Astrocyte (in vitro differentiated cells and primary cell): ENCODE results near the gene RTN3. TPM values are rescaled to one million over a fixed set of nuclear protein-coding genes. Genes with fewer than 3 reads are reported as not detected.

ENCODE experiments used
- DNase-seq: peaks from one replicate; pipeline ENCODE4 v3.0.0-alpha.2; 2010; ENCODE audit warnings: low read depth
- FAIRE-seq: peaks from 2 replicates; lab custom pipeline; 2011; peaks lifted over from hg19 to GRCh38; lab: Jason Lieb, UNC
- H2AFZ ChIP-seq: 2 replicates; pipeline ENCODE4 v1.6.0; 2012; ENCODE audit warnings: low read depth, low read length, inconsistent platforms
- H3K27ac ChIP-seq: 2 replicates; pipeline ENCODE4 v1.5.1; 2011; ENCODE audit warnings: low read depth, low read length, inconsistent platforms
- H3K27me3 ChIP-seq: 2 replicates; pipeline ENCODE4 v1.6.0; 2011; ENCODE audit warnings: low read length, inconsistent platforms; ENCODE audit not compliant: insufficient read depth
- H3K36me3 ChIP-seq: 2 replicates; pipeline ENCODE4 v1.5.1; 2011; ENCODE audit warnings: low read length, inconsistent platforms; ENCODE audit not compliant: insufficient read depth
- H3K4me1 ChIP-seq: 2 replicates; pipeline ENCODE4 v1.5.1; 2011; ENCODE audit warnings: low read length, inconsistent platforms; ENCODE audit not compliant: insufficient read depth
- H3K4me2 ChIP-seq: 2 replicates; pipeline ENCODE4 v1.6.0; 2012; ENCODE audit warnings: low read length, inconsistent platforms
- H3K4me3 ChIP-seq: 2 replicates; pipeline ENCODE4 v1.5.1; 2011; ENCODE audit warnings: low read depth, mild to moderate bottlenecking, low read length, inconsistent platforms; ENCODE audit not compliant: insufficient read depth
- H3K79me2 ChIP-seq: 2 replicates; pipeline ENCODE4 v1.6.0; 2012; ENCODE audit warnings: mild to moderate bottlenecking, low read length, inconsistent platforms; ENCODE audit not compliant: insufficient read depth
- H3K9ac ChIP-seq: 2 replicates; pipeline ENCODE4 v1.6.0; 2012; ENCODE audit warnings: mild to moderate bottlenecking, low read length, inconsistent platforms
- H3K9me3 ChIP-seq: 2 replicates; pipeline ENCODE4 v1.5.1; 2012; ENCODE audit warnings: low read depth, mild to moderate bottlenecking, low read length, inconsistent platforms; ENCODE audit not compliant: insufficient read depth
- H4K20me1 ChIP-seq: 2 replicates; pipeline ENCODE4 v1.6.0; 2012; ENCODE audit warnings: low read length, inconsistent platforms; ENCODE audit not compliant: insufficient read depth
- H3K27ac Mint-ChIP-seq: one replicate; pipeline ENCODE4 v1.8.0; 2021; ENCODE audit warnings: mild to moderate bottlenecking, mixed read lengths; ENCODE audit not compliant: unreplicated experiment
- H3K27me3 Mint-ChIP-seq: one replicate; pipeline ENCODE4 v1.8.0; 2021; ENCODE audit warnings: low read depth, mixed read lengths; ENCODE audit not compliant: unreplicated experiment
- H3K36me3 Mint-ChIP-seq: one replicate; pipeline ENCODE4 v1.8.0; 2021; ENCODE audit warnings: low read depth, mixed read lengths; ENCODE audit not compliant: unreplicated experiment
- H3K4me1 Mint-ChIP-seq: one replicate; pipeline ENCODE4 v1.8.0; 2021; ENCODE audit warnings: low read depth, mixed read lengths; ENCODE audit not compliant: unreplicated experiment
- H3K4me3 Mint-ChIP-seq: one replicate; pipeline ENCODE4 v1.8.0; 2021; ENCODE audit warnings: mild to moderate bottlenecking, moderate library complexity, mixed read lengths; ENCODE audit not compliant: unreplicated experiment
- H3K9me3 Mint-ChIP-seq: one replicate; pipeline ENCODE4 v1.8.0; 2021; ENCODE audit warnings: mild to moderate bottlenecking, mixed read lengths; ENCODE audit not compliant: unreplicated experiment
- EZH2 ChIP-seq: IDR thresholded peaks from 2 replicates; pipeline ENCODE4 v1.6.1; 2012; ENCODE audit warnings: mild to moderate bottlenecking, low read length, inconsistent platforms; ENCODE audit not compliant: insufficient read depth
- total RNA-seq: library from RNA; stranded (reverse); gene quantifications from 2 replicates; pipeline ENCODE4 v1.2.1, GENCODE V29; 2021
- TF ChIP-seq, protein P1 (sequence below): IDR thresholded peaks from 2 replicates; pipeline ENCODE4 v1.5.1; 2011; ENCODE audit warnings: low read depth, mild to moderate bottlenecking, inconsistent platforms, low read length, moderate library complexity; ENCODE audit not compliant: insufficient read depth

RTN3 gene
- total RNA-seq, 1 donor from 2014 or later, result 99.5 TPM

DNA sequence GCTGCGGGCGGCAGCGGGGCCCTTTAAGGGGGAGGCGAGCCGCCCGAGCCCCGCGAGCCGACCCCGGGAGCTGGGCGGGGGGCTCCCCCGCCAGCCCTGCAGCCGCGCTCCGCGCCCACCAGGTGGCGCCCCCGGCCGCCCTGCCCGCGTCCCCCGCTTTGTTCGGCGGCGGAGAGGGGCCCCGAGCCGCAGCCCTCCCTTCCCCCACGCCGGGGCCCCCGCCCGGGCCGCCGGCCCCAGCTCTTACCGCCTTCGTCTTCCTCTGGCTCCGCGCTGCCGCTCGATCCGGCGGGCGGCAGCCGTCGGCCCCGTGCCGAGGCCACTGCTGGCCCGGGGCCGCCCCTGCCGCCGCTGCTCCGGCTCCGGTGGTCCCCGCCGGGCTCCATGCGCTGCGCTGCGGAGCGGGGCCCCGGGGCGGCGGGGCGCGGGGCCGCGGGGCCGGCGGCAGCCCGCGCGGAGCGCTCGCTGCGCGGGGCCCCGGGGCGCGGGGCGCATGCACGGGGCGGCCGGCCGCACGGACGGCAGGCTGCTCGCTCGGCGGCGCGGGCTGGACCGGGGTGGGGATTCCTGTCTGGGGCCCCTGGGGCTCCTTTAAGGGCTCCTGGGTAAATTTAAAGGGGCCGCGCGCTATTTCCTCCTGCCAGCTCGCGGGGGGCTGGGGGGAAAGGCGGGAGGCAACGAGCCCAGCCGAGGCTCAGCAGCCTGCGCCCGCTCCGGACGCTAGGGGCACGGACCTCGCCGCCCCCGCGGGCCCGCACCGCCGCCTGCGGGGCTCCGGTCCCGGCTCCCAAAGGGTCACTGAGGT, 87.1 kb downstream of the RTN3 start, which contains the start of gene ZFTA:
Gene ZFTA, minus strand, starts transcription at position 539 of the 805 bp plus-strand sequence. Its CDS starts 153 bp downstream, at position 386.
- peak within 1 kb of the TSS; percentile 75 for H3K27ac Mint-ChIP-seq
- DNase-seq (no peak), FAIRE-seq (no peak)
- H3K27me3 Mint-ChIP-seq, result no peaks in the 10 kb centered on the region
- Histone ChIP-seq H3K9me3 (no peaks in the 10 kb centered on the region), H3K4me3 (peak within 1 kb of the TSS; percentile 82), H3K4me1 (peaks cover 12% of the 10 kb centered on the region), H3K79me2 (peaks cover 32% of the 10 kb centered on the region), H3K27me3 (no peaks in the 10 kb centered on the region), H3K9ac (peak within 1 kb of the TSS; percentile 88), H3K4me2 (peak within 1 kb of the TSS; percentile 94), H4K20me1 (peaks cover 38% of the 10 kb centered on the region), H3K36me3 (no peaks in the 10 kb centered on the region), H3K27ac (peak within 1 kb of the TSS; percentile 58), H2AFZ (peak within 1 kb of the TSS; percentile 78)
- no peaks in the 10 kb centered on the region for H3K9me3 Mint-ChIP-seq
- H3K4me1 Mint-ChIP-seq, result peaks cover 15% of the 10 kb centered on the region
- TF ChIP-seq, protein P1, sequence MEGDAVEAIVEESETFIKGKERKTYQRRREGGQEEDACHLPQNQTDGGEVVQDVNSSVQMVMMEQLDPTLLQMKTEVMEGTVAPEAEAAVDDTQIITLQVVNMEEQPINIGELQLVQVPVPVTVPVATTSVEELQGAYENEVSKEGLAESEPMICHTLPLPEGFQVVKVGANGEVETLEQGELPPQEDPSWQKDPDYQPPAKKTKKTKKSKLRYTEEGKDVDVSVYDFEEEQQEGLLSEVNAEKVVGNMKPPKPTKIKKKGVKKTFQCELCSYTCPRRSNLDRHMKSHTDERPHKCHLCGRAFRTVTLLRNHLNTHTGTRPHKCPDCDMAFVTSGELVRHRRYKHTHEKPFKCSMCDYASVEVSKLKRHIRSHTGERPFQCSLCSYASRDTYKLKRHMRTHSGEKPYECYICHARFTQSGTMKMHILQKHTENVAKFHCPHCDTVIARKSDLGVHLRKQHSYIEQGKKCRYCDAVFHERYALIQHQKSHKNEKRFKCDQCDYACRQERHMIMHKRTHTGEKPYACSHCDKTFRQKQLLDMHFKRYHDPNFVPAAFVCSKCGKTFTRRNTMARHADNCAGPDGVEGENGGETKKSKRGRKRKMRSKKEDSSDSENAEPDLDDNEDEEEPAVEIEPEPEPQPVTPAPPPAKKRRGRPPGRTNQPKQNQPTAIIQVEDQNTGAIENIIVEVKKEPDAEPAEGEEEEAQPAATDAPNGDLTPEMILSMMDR, result peak; percentile 18
- no peak for TF ChIP-seq EZH2
- H3K36me3 Mint-ChIP-seq, result no peaks in the 10 kb centered on the region
- H3K4me3 Mint-ChIP-seq, result peak within 1 kb of the TSS; percentile 95

DNA sequence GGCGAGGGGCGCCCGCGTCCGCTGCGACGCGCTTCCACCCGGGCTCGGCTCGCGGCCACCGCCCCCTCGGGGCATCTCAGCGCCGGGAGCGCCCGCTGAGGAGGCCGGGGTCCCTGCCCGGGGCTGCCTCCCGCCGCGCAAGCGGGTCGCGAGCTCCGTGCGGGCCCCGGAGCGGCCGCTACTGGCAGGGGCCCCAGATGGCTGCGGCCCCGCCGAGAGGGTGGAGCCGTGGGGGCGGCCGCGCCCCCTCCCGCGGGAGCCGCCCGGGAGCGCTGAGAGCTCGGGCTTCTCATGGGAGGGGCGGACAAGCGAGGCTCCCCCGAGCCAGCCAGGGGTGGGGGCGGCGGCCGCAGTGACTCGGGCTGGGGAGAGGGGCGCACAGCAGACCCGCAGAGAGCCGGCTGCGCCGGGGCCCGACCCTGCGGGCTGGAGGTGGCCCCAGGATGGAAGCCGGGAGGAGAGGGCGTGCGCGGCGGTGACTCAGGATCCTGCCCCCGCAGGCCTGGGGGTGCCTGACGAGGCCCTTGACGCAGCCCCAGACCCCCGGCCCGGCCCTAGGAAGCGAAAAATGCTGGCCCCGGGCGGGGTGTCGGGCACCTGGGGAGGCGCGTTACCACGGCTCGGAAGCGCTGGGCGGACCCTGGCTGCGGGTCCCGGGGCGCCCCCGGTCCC, 87.9 kb downstream of the RTN3 start:
- Histone ChIP-seq H3K4me3 (peak overlapping the region; percentile 64), H4K20me1 (peaks cover 38% of the 10 kb centered on the region), H3K36me3 (no peaks in the 10 kb centered on the region), H3K79me2 (peaks cover 32% of the 10 kb centered on the region), H3K4me1 (peaks cover 12% of the 10 kb centered on the region), H3K27me3 (no peaks in the 10 kb centered on the region), H3K9ac (peak overlapping the region; percentile 76), H3K27ac (no peak overlapping the region), H2AFZ (peak overlapping the region; percentile 78), H3K9me3 (no peaks in the 10 kb centered on the region), H3K4me2 (peak overlapping the region; percentile 88)
- H3K4me1 Mint-ChIP-seq, result peaks cover 15% of the 10 kb centered on the region
- no peaks in the 10 kb centered on the region for H3K36me3 Mint-ChIP-seq
- no peaks in the 10 kb centered on the region for H3K9me3 Mint-ChIP-seq
- H3K27me3 Mint-ChIP-seq, result no peaks in the 10 kb centered on the region
- no peak overlapping the region for H3K4me3 Mint-ChIP-seq
- TF ChIP-seq, protein P1, result no peak
- no peak for TF ChIP-seq EZH2
- FAIRE-seq (no peak), DNase-seq (no peak)
- no peak overlapping the region for H3K27ac Mint-ChIP-seq
